Measurements from ENCODE around the gene SHISA6. TPM values are rescaled to one million over a fixed set of nuclear protein-coding genes. Genes with fewer than 3 reads are reported as not detected.
A peak's percentile ranks its signal among the peaks of the same experiment; 100 is the strongest.

The SHISA6 gene
- total RNA-seq, 1 donor from 2014 or later: 12.6 TPM

- Mint-ChIP-seq H3K4me1 (ENCODE audit: low read depth, unreplicated experiment) (peaks cover 11% of the 10 kb centered on the region), H3K4me3 (ENCODE audit: unreplicated experiment) (no peak overlapping the region), H3K27me3 (ENCODE audit: unreplicated experiment) (peaks cover 4% of the 10 kb centered on the region), H3K9me3 (ENCODE audit: unreplicated experiment) (peaks cover 3% of the 10 kb centered on the region), H3K36me3 (ENCODE audit: unreplicated experiment) (no peaks in the 10 kb centered on the region), H3K27ac (ENCODE audit: unreplicated experiment) (no peak overlapping the region)
- no peak for TF ChIP-seq CTCF (IDR thresholded peaks at IDR 0.05; ENCODE audit: partially characterized antibody, unreplicated experiment)
- DNase-seq: no peak
These were observed 11.1 kb downstream of the SHISA6 start for GRCh38 chr17:11252146-11252545.

- Mint-ChIP-seq H3K27ac (ENCODE audit: unreplicated experiment) (no peak overlapping the region), H3K27me3 (ENCODE audit: unreplicated experiment) (no peaks in the 10 kb centered on the region), H3K4me3 (ENCODE audit: unreplicated experiment) (no peak overlapping the region), H3K4me1 (ENCODE audit: low read depth, unreplicated experiment) (peaks cover 9% of the 10 kb centered on the region), H3K36me3 (ENCODE audit: unreplicated experiment) (no peaks in the 10 kb centered on the region), H3K9me3 (ENCODE audit: unreplicated experiment) (no peaks in the 10 kb centered on the region)
- TF ChIP-seq CTCF (IDR thresholded peaks at IDR 0.05; ENCODE audit: partially characterized antibody, unreplicated experiment): no peak
- DNase-seq: no peak
These were observed 15.9 kb downstream of the SHISA6 start for GRCh38 chr17:11256877-11257276.

- Mint-ChIP-seq H3K36me3 (ENCODE audit: unreplicated experiment) (peaks cover 8% of the 10 kb centered on the region), H3K9me3 (ENCODE audit: unreplicated experiment) (peaks cover 2% of the 10 kb centered on the region), H3K4me3 (ENCODE audit: unreplicated experiment) (no peak overlapping the region), H3K27me3 (ENCODE audit: unreplicated experiment) (no peaks in the 10 kb centered on the region), H3K27ac (ENCODE audit: unreplicated experiment) (no peak overlapping the region), H3K4me1 (ENCODE audit: low read depth, unreplicated experiment) (peaks cover 6% of the 10 kb centered on the region)
- TF ChIP-seq CTCF (IDR thresholded peaks at IDR 0.05; ENCODE audit: partially characterized antibody, unreplicated experiment): peak; percentile 69
- no peak for DNase-seq
These were observed 23.3 kb downstream of the SHISA6 start for GRCh38 chr17:11264183-11264871.

GRCh38 chr17:11267999-11268575 is 27.1 kb downstream of the SHISA6 start:
- Mint-ChIP-seq H3K36me3 (ENCODE audit: unreplicated experiment) (peaks cover 7% of the 10 kb centered on the region), H3K27ac (ENCODE audit: unreplicated experiment) (no peak overlapping the region), H3K4me1 (ENCODE audit: low read depth, unreplicated experiment) (peaks cover 4% of the 10 kb centered on the region), H3K4me3 (ENCODE audit: unreplicated experiment) (no peak overlapping the region), H3K9me3 (ENCODE audit: unreplicated experiment) (peaks cover 2% of the 10 kb centered on the region), H3K27me3 (ENCODE audit: unreplicated experiment) (no peaks in the 10 kb centered on the region)
- no peak for TF ChIP-seq CTCF (IDR thresholded peaks at IDR 0.05; ENCODE audit: partially characterized antibody, unreplicated experiment)
- DNase-seq: no peak

GRCh38 chr17:11269210-11269609 is 28.2 kb downstream of the SHISA6 start:
- no peak for DNase-seq
- Mint-ChIP-seq H3K4me1 (ENCODE audit: low read depth, unreplicated experiment) (peaks cover 4% of the 10 kb centered on the region), H3K9me3 (ENCODE audit: unreplicated experiment) (peaks cover 2% of the 10 kb centered on the region), H3K4me3 (ENCODE audit: unreplicated experiment) (no peak overlapping the region), H3K27me3 (ENCODE audit: unreplicated experiment) (no peaks in the 10 kb centered on the region), H3K36me3 (ENCODE audit: unreplicated experiment) (peaks cover 4% of the 10 kb centered on the region), H3K27ac (ENCODE audit: unreplicated experiment) (no peak overlapping the region)
- no peak for TF ChIP-seq CTCF (IDR thresholded peaks at IDR 0.05; ENCODE audit: partially characterized antibody, unreplicated experiment)
